Measurements from ENCODE around the gene HSD17B1. TPM values are rescaled to one million over a fixed set of nuclear protein-coding genes. Genes with fewer than 3 reads are reported as not detected.

HSD17B1 gene
- total RNA-seq, 1 experiment from 2014 or later = 1.3 TPM

DNA sequence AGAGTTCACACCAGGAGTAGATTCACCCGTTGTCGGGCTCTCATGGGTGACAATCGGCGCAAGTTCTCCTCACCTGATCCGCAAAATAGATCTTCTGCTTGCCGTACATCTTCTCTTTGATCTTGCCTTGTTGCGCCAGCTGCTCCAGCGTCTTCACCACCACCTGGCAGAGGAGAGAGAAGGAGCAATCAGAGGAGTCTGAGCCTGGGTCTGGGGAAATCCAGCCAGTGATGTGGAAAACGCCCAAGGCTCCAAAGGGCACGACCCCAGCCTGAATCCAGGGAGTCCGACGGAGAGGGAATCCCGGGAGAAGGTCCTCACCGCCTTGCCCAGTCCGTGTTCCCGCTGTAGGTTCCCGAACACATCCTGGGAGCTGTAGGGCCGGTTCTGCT, 24.4 kb downstream of the HSD17B1 start:
- no peak for DNase-seq
- TSS peak; percentile 24 for BruUV-seq (replicated peaks)
- TF ChIP-seq EZH2 (IDR thresholded peaks at IDR 0.05; ENCODE audit: low read depth) = no peak
- TF ChIP-seq, protein P1, sequence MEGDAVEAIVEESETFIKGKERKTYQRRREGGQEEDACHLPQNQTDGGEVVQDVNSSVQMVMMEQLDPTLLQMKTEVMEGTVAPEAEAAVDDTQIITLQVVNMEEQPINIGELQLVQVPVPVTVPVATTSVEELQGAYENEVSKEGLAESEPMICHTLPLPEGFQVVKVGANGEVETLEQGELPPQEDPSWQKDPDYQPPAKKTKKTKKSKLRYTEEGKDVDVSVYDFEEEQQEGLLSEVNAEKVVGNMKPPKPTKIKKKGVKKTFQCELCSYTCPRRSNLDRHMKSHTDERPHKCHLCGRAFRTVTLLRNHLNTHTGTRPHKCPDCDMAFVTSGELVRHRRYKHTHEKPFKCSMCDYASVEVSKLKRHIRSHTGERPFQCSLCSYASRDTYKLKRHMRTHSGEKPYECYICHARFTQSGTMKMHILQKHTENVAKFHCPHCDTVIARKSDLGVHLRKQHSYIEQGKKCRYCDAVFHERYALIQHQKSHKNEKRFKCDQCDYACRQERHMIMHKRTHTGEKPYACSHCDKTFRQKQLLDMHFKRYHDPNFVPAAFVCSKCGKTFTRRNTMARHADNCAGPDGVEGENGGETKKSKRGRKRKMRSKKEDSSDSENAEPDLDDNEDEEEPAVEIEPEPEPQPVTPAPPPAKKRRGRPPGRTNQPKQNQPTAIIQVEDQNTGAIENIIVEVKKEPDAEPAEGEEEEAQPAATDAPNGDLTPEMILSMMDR (conservative IDR thresholded peaks at IDR 0.05) = no peak
- peaks cover 17% of the 10 kb centered on the region; the same call in 1 of the 2 replicates for H3K4me1 ChIP-seq (replicated peaks; ENCODE audit: insufficient read depth)
- peak overlapping the region; percentile 94 for H3K4me3 ChIP-seq
- peaks cover 21% of the 10 kb centered on the region for H3K79me2 ChIP-seq (ENCODE audit: low read depth)
- H3K9me2 ChIP-seq (ENCODE audit: insufficient read depth) = no peaks in the 10 kb centered on the region
- H3K9me3 ChIP-seq (ENCODE audit: insufficient read depth, low read depth) = no peaks in the 10 kb centered on the region
- H2AFZ ChIP-seq = peak overlapping the region; percentile 96
- intact Hi-C loops (cut with micrococcal nuclease; ENCODE audit: unreplicated experiment) = loop anchor here (5.0 kb wide), 2 partner anchors 245 to 360 kb away; partner anchors contain the start of gene BECN1
- H3K4me2 ChIP-seq = peak overlapping the region; percentile 97
- H3K36me3 ChIP-seq (ENCODE audit: low read depth) = peaks cover 11% of the 10 kb centered on the region; the same call in 1 of the 2 replicates
- H4K20me1 ChIP-seq (ENCODE audit: insufficient read depth) = no peaks in the 10 kb centered on the region
- H3K27ac ChIP-seq = no peak overlapping the region
- H3K27me3 ChIP-seq (ENCODE audit: insufficient read depth, low read depth) = no peaks in the 10 kb centered on the region
- ChIA-PET CTCF (interaction anchor here (0.6 to 2.1 kb wide), 5 partner anchors 10 to 552 kb away, joined by 3 to 5 read pairs (median 3); no protein-coding TSS in a partner anchor), POLR2A (ENCODE audit: unreplicated experiment) (interaction anchor here (0.6 to 0.7 kb wide), 2 partner anchors 287 to 907 kb away, joined by 3 to 8 read pairs; partner anchors contain the start of gene DHX8)
- H3F3A ChIP-seq (ENCODE audit: insufficient read depth, low read depth) = peaks cover 52% of the 10 kb centered on the region

DNA sequence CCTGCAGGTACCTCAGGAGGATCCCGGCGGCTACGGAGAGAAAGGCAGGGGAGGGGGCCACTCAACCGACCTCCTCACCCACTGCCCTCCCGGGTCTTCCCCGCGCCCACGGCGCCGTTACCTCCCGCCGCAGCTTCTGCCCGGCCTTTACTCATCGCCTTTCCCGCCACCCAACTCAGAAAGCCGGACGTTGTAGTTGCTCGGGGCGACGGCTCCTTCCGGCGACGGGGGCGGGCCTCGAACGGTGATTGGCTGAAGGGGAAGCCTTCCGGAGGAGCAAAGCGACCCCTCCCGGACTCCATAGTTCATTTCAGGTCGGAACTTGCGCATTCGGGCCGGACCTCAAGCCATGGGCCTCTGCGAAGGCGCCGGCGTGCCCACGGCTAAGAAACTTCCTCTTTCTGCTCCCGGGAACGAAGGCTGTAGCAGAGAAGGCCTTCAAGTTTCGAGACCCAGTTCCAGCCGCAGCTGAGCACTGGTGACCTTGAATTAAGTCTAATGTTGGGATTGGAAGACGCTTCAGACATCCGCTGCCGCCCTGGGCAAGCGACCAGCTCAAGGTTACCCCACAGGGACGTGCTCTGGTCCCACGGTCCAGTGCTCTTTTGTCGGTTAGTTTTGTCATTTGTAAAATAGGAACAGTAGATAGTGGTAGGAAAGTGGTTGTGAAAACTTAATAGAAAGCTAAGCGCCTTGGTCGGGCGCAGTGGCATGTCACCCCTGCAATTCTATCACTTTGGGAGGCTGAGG, 25.0 kb downstream of the HSD17B1 start, which contains the start of gene PSMC3IP:
Gene PSMC3IP (minus strand): TSS at position 198 of the 750 bp plus-strand sequence. CDS start 43 bp downstream, at position 155.
- H3K9me2 ChIP-seq (ENCODE audit: insufficient read depth) = no peaks in the 10 kb centered on the region
- BruUV-seq (replicated peaks) = TSS peak; percentile 64

More for the DNA sequence above, 25.0 kb downstream of the HSD17B1 start, which contains the start of gene PSMC3IP:
- peak; percentile 84 to 91 for DNase-seq
- intact Hi-C loops (cut with micrococcal nuclease; ENCODE audit: unreplicated experiment) = loop anchor here (1.0 to 5.0 kb wide), 4 partner anchors 102 to 360 kb away; partner anchors contain the start of gene BECN1
- no peaks in the 10 kb centered on the region for H3K27me3 ChIP-seq (ENCODE audit: insufficient read depth, low read depth)
- no peaks in the 10 kb centered on the region for H4K20me1 ChIP-seq (ENCODE audit: insufficient read depth)
- CTCF ChIA-PET = interaction anchor here (0.5 to 2.1 kb wide), 17 partner anchors 10 to 561 kb away, joined by 3 to 12 read pairs (median 4); partner anchors contain the start of genes BECN1 and PLEKHH3
- peak within 1 kb of the TSS; percentile 97 for H3K4me2 ChIP-seq
- peak within 1 kb of the TSS; percentile 94 for H3K4me3 ChIP-seq
- TF ChIP-seq, protein P1 (conservative IDR thresholded peaks at IDR 0.05) = peak; percentile 53
- no peak for TF ChIP-seq EZH2 (IDR thresholded peaks at IDR 0.05; ENCODE audit: low read depth)
- no peaks in the 10 kb centered on the region for H3K9me3 ChIP-seq (ENCODE audit: insufficient read depth, low read depth)
- H3K36me3 ChIP-seq (ENCODE audit: low read depth) = peaks cover 15% of the 10 kb centered on the region; the same call in 1 of the 2 replicates
- H3K79me2 ChIP-seq (ENCODE audit: low read depth) = peaks cover 21% of the 10 kb centered on the region
- POLR2A ChIA-PET (ENCODE audit: unreplicated experiment) = interaction anchor here (0.6 to 1.1 kb wide), 8 partner anchors 10 to 509 kb away, joined by 3 to 8 read pairs (median 4); no protein-coding TSS in a partner anchor
- H3K27ac ChIP-seq = peak within 1 kb of the TSS; percentile 31
- H3F3A ChIP-seq (ENCODE audit: insufficient read depth, low read depth) = peaks cover 56% of the 10 kb centered on the region
- peak within 1 kb of the TSS; percentile 96 for H2AFZ ChIP-seq
- H3K4me1 ChIP-seq (replicated peaks; ENCODE audit: insufficient read depth) = peaks cover 17% of the 10 kb centered on the region; the same call in 1 of the 2 replicates
